HG03354 (cell line): ENCODE measurements around the gene CELA2B.
"Not testable (repeated sequence)": the region's sequence is repeated elsewhere in the genome, so short reads cannot be mapped to it uniquely, and the experiment has no call there.

ENCODE experiments used
- ATAC-seq: cut with Tn5 transposase; IDR thresholded peaks from one replicate; pipeline ENCODE4 v1.9.1; 2021; ENCODE audit warnings: mild to moderate bottlenecking; ENCODE audit not compliant: unreplicated experiment, poor library complexity, severe bottlenecking

The CELA2B gene

GRCh38 chr1:15489052-15489736, 13.3 kb downstream of the CELA2B start:
- no peak for ATAC-seq

- ATAC-seq: not testable (repeated sequence)
Measured at GRCh38 chr1:15491010-15491409, 15.1 kb downstream of the CELA2B start.

- no peak for ATAC-seq
Measured at GRCh38 chr1:15492596-15492995, 16.7 kb downstream of the CELA2B start.

- no peak for ATAC-seq
Measured at GRCh38 chr1:15493869-15494390, 18.0 kb downstream of the CELA2B start.

GRCh38 chr1:15500184-15501178, 24.6 kb downstream of the CELA2B start:
- no peak for ATAC-seq

GRCh38 chr1:15501208-15502032, 25.5 kb downstream of the CELA2B start:
- ATAC-seq: no peak

GRCh38 chr1:15504436-15504835, 28.5 kb downstream of the CELA2B start:
- no peak for ATAC-seq

GRCh38 chr1:15506831-15507230, 30.9 kb downstream of the CELA2B start:
- ATAC-seq: no peak

GRCh38 chr1:15507278-15507677, 31.4 kb downstream of the CELA2B start:
- ATAC-seq: no peak

- no peak for ATAC-seq
Measured at GRCh38 chr1:15508700-15509487, 33.0 kb downstream of the CELA2B start.

- ATAC-seq: no peak
Measured at GRCh38 chr1:15509586-15509985, 33.7 kb downstream of the CELA2B start.

- no peak for ATAC-seq
Measured at GRCh38 chr1:15510611-15511405, 34.9 kb downstream of the CELA2B start.

- no peak for ATAC-seq
Measured at GRCh38 chr1:15513192-15513591, 37.3 kb downstream of the CELA2B start.

- no peak for ATAC-seq
Measured at GRCh38 chr1:15513919-15514318, 38.0 kb downstream of the CELA2B start.

GRCh38 chr1:15514557-15514956, 38.7 kb downstream of the CELA2B start:
- ATAC-seq: not testable (repeated sequence)

GRCh38 chr1:15515022-15515663, 39.2 kb downstream of the CELA2B start:
- ATAC-seq: no peak

- ATAC-seq: no peak
Measured at GRCh38 chr1:15519625-15520024, 43.7 kb downstream of the CELA2B start.
